Measurements from ENCODE around the gene RUNX2.

GRCh38 chr6:45478240-45478639 lies 150.1 kb downstream of the RUNX2 start:
- no peak for TF ChIP-seq POLR2A (IDR thresholded peaks at IDR 0.05; ENCODE audit: low read length)
- no peak for TF ChIP-seq GATA1 (IDR thresholded peaks at IDR 0.05; ENCODE audit: low read depth, low read length)

Measured in erythroblast (primary cell).